22Rv1 (cell line): ENCODE measurements around the gene MTCH1.

Experiments used
- H3K27ac ChIP-seq: fragments of 450-650 bp; 2 replicates; pipeline ENCODE4 v1.5.1; 2017
- ZFX ChIP-seq: fragments of 450-650 bp; IDR thresholded peaks from 2 replicates; pipeline ENCODE4 v1.6.1; 2017; ENCODE audit warnings: antibody characterized with exemption, borderline replicate concordance
- TF ChIP-seq, protein P1 (sequence below): fragments of 450-650 bp; IDR thresholded peaks from 2 replicates; pipeline ENCODE4 v1.5.1; 2017; ENCODE audit warnings: mild to moderate bottlenecking

Gene MTCH1

DNA sequence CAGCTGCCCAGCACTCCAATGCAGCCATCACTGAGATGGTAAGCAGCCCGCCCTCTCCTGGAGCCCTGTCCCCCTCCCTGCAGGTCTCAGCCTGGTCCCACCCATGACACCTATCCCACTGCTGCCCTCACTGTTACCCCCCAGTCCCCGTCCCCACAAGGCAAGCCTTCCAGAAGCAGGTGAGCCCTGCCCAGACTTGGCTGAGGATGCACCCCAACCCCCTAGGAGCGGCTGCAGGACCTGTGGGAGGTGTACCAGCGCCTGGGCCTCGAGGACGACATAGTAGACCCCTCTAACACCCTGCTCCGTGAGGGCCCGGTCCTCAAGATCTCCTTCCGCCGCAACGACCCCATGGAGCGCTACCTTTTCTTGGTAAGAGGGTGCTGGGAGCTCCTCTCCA, 28.7 kb upstream of the MTCH1 start:
- TF ChIP-seq, protein P1, sequence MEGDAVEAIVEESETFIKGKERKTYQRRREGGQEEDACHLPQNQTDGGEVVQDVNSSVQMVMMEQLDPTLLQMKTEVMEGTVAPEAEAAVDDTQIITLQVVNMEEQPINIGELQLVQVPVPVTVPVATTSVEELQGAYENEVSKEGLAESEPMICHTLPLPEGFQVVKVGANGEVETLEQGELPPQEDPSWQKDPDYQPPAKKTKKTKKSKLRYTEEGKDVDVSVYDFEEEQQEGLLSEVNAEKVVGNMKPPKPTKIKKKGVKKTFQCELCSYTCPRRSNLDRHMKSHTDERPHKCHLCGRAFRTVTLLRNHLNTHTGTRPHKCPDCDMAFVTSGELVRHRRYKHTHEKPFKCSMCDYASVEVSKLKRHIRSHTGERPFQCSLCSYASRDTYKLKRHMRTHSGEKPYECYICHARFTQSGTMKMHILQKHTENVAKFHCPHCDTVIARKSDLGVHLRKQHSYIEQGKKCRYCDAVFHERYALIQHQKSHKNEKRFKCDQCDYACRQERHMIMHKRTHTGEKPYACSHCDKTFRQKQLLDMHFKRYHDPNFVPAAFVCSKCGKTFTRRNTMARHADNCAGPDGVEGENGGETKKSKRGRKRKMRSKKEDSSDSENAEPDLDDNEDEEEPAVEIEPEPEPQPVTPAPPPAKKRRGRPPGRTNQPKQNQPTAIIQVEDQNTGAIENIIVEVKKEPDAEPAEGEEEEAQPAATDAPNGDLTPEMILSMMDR: no peak
- TF ChIP-seq ZFX: no peak

DNA sequence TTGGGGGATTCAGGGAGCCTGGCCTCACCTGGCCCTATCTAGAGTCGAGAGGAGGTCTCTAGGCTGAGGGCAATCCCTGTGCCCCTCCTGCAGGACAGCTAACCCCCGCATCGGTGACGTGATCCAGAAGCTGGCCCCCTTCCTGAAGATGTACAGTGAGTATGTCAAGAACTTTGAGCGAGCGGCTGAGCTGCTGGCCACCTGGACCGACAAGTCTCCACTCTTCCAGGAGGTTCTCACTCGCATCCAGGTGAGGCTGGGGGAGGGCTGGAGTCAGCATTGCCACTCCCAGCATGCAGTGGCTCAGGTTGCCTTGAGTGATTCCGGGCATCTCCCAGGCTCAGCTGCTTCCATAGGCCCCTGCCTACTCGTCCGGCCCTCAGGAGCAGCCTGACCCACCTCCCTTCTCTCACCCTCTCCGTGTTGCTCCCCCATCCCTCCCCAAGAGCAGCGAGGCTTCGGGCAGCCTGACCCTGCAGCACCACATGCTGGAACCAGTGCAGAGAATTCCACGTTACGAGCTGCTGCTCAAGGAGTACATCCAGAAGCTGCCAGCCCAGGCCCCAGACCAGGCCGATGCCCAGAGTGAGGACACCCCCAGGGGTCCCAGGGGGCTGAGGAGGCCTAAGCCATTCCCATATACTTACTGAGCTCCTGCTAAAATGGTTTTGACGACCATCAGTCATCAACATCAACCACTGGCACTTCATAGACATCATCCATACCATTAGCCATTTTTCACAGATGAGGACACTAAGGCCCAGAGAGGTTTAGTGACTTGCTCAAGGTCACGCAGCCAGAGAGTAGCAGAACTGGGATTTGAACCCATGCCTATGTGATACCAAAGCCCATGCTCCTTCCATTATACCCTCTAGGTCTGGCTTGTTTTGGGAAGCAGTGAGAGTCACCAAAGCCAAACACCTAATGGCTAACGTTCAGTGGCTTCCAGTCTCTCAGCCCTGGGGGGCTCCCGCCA, 27.8 kb upstream of the MTCH1 start:
- no peak for TF ChIP-seq ZFX
- TF ChIP-seq, protein P1: no peak
- no peak overlapping the region for H3K27ac ChIP-seq

More for the DNA sequence above, 28.7 kb upstream of the MTCH1 start:
- H3K27ac ChIP-seq: no peak overlapping the region

DNA sequence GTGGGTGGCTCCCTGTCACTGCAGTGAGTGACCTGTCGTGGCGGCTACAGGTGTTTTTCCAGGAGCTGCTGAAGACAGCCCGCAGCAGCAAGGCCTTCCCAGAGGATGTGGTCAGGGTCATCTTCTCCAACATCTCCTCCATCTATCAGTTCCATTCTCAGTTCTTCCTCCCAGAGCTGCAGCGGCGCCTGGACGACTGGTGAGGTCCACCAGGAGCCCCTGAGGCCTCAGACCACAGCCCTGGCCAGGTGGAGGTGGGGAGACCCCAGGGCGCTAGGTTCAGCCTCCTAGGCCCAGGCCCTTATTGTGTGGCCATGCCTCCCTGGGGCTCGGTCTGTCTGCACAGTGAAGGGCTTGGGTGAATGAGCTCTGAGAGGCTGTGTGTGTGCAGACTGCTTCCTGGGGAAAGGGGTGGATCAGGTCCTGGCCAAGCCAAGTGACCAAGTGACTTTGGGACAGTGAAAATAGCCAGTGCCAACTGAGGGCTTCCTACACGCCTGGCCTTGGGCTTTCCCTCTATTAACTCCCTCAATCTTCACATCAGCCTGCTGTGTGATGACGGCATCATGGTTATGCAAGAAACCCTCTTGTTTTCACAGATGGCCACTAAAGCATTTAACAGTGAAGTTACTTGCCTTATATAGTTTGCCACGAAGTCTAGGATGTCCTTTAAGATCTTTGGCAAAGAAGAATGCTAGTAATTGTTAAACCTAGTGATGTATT, 25.8 kb upstream of the MTCH1 start:
- TF ChIP-seq ZFX: no peak
- TF ChIP-seq, protein P1: no peak
- no peak overlapping the region for H3K27ac ChIP-seq

DNA sequence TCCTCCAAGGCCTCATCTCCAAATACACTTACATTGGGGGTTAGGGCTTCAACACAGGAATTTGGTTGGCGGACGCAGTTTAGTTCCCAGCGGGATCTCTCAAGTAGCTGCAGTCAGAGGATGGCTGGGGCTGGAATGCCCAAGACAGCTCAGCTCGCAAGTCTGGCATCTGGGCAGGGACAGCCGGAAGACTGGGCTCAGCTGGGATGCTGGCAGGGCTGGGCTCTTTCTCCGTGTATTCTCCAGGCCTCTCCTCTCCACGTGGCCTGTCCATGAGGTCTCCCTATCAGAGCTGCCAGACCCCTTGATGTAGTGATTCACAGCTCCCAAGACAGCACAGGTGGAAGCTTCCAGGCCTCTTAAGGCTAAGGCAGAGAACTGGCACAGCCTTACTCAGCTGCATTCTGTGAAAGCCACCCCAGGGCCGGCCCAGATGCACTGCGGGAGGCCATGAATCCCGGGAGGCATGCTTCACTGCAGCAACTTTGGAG, 24.5 kb upstream of the MTCH1 start:
- no peak for TF ChIP-seq ZFX
- TF ChIP-seq, protein P1: no peak
- H3K27ac ChIP-seq: no peak overlapping the region

DNA sequence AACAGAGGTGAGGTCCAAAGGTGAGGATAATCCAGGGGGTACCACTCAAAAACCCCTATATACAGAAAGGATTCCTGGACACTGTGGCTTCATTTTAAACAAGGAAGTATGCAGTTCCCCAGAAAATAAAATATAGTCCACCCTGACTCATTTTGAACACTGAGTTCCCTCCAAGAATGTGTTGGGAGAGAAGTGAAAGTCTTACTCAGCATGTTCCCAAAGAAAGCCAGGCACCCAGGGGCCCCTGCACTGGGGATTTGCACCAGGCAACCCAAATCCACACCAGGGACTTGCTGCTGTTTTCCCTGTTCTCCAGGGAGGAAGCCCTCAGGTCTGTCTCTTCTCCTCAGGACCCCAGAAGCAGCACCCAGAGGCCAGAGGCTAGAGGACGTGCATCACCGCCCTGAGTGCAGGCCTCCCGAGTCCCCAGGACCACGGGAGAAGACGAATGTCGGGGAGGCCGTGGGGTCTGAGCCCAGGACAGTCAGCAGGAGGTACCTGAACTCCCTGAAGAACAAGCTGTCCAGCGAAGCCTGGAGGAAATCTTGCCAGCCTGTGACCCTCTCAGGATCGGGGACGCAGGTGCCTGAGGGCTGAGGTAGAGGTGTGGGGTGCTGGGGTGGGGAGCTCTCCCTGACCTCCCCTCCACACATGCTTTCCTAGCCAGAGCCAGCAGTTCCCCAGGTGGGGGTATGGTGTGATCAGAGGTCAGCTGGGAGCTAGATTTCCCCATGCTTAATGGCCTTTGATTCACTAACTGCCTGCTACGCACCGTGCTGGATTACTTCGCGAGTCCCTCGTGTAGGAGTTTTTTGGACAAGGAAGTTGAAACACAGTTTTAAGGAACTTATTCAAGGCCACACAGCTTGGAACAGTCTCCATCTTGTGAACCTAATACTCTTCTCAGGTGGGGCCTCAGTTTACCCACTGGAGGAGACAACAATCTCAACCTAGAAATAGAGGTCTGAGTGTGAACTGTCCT, 22.8 kb upstream of the MTCH1 start:
- no peak overlapping the region for H3K27ac ChIP-seq
- no peak for TF ChIP-seq ZFX
- TF ChIP-seq, protein P1: no peak

DNA sequence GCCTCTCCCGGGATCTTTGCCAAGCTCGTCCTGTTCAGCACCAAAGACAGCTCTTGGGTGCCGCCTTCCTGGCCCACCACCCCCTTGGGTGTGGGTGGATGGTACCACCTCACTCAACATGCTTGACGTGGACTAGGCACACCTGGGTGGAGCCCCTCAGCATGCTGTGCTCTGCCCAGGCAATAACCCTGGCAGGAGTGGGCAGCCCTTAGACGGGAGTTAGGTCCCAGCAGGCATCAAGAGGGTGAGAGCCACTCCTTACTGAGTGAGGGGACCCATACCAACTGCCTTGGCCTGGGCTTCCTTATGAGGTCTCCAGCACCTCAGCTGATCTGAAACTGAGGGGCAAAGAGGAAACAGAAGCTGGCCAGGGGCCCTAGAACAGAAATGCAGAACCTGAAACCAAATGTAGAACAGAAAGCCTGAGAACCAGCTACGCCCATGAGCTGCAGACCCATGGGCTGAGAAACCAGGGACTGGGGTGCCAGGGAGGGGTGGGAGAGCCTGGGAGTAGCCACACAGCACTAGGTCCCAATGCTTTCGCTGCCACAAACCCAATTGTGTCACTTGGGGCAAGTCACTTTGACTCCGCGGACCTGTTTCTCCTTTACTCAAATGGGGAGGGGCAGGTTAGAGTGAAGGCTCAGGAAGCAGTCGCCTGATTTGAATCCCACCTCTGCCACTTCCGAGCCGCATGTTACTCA, 21.5 kb upstream of the MTCH1 start:
- no peak for TF ChIP-seq ZFX
- TF ChIP-seq, protein P1: no peak
- H3K27ac ChIP-seq: no peak overlapping the region
